Medulla oblongata (tissue), 1 donor: ENCODE results near the gene IL11.

Experiments
- DNase-seq: peaks from one replicate; pipeline ENCODE4 v3.0.0-alpha.2; 2015; ENCODE audit errors: extremely low spot score

The IL11 gene

DNA sequence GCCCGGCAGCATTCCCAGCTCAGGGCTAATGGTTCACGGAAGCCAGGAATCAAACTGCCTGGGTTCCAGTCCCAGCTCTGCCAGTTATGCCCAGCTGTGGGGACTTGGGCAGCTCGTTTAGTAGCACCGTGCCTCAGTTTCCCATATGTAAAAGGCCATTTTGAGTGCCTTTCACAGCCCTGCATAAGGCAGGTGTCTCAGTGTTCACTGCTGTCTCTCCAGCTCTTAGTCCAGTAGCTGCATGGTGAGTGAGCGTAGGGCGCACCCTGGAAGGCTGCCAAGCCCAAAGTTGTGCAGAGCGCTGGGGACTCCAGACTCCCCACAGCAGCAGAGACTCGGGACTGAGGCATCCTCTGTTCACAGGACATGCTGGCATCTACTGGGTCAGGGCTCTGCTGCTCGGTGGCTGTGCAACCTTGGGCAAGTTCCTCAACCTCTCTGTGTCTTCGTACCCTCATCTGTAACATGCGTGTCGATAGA, 21.0 kb upstream of the IL11 start:
- DNase-seq, result no peak

DNA sequence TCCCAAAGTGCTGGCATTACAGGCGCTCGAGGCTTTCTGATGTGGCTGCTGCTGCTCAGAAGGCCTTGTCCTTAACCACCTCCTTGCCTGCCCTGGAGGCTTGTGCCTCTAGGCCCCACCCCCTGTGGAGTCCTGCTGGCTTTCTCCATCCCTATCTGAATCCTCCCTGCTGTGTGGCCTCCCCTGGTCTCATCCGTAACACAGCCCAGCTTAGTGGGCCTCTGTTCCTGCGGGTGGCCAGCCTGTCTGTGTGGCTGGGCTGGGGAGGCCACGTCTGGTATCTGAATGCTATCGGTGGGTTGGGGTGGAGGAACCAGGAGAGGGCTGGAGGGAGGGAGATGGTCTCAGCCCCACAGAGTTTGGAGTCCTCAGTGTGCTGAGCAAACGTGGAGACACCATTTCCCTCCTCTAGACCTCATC, 20.2 kb upstream of the IL11 start:
- no peak for DNase-seq

DNA sequence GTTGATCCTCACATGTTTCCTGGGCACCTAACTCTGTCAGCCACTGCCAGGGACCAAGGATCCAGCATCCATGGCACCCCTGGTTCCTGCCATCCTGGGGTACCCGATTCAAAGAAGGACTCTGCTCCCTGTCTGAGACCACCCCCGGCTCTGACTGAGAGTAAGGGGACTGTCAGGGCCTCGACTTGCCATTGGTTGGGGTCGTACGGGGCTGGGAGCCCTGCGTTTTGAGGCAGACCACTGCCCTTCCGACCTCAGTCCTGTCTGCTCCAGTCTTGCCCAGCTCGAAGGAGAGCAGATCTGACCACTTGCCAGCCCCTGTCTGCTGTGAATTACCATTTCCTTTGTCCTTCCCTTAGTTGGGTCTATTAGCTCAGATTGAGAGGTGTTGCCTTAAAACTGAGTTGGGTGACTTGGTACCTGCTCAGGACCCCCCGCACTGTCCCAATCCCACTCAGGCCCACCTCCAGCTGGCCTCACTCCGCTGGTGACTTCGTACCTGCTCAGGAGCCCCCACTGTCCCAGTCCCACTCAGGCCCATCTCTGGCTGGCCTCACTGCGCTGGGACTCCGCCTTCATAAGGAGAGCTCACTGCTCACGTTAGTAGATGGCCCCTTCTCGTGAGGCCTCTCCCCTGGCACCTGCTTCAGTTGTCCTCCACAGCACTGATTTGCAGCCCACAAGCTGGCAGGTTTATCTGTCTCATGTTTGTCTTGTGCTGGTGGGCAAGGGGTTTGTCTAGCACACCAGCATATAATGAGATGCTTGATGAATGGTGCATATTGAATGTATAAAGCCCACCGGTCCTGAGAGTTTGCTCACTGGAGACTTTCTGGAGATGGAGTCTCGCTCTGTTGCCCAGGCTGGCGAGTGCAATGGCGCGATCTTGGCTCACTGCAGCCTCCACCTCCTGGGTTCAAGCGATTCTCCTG, 19.4 kb upstream of the IL11 start:
- no peak for DNase-seq

DNA sequence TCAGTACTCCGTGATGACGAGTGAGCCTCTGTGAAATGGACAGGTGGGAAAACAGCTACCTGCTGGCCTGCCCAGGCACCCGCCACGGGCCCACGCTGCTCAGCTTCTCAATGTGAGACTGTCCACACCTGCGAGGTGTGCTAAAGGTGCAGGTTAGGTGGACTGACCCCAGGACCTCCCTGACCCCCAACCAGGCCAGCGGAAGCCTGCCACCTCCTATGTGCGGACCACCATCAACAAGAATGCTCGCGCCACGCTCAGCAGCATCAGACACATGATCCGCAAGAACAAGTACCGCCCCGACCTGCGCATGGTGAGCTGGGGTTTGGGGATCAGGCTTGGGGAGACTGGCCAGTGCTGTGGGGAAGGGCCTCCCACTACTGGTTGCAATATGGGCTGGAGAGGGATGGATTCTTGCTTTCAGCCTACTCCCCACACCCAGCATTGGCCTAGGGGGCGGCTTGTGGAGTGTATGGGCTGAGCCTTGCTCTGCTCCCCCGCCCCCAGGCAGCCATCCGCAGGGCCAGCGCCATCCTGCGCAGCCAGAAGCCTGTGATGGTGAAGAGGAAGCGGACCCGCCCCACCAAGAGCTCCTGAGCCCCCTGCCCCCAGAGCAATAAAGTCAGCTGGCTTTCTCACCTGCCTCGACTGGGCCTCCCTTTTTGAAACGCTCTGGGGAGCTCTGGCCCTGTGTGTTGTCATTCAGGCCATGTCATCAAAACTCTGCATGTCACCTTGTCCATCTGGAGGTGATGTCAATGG, 17.7 kb upstream of the IL11 start:
- DNase-seq, result no peak

DNA sequence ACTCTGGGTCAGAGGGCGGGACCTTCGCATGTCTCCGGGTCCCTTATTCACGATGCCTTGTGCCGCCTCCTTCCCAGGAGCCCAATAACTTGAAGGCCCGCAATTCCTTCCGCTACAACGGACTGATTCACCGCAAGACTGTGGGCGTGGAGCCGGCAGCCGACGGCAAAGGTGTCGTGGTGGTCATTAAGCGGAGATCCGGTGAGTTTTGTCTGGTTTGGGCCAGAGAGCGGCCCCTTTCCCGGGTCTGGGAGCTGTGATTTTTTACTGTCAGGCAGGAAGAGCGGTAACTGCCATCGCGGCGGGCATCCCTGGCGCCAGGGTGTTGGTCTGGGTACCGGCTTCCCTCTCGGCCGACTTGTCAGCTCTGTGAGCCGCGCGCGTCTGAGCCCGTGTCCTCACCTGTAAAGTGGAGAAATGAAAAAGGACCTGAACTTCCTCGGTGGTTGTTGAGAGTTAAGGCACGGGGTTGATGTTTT, 16.3 kb upstream of the IL11 start:
- no peak for DNase-seq

DNA sequence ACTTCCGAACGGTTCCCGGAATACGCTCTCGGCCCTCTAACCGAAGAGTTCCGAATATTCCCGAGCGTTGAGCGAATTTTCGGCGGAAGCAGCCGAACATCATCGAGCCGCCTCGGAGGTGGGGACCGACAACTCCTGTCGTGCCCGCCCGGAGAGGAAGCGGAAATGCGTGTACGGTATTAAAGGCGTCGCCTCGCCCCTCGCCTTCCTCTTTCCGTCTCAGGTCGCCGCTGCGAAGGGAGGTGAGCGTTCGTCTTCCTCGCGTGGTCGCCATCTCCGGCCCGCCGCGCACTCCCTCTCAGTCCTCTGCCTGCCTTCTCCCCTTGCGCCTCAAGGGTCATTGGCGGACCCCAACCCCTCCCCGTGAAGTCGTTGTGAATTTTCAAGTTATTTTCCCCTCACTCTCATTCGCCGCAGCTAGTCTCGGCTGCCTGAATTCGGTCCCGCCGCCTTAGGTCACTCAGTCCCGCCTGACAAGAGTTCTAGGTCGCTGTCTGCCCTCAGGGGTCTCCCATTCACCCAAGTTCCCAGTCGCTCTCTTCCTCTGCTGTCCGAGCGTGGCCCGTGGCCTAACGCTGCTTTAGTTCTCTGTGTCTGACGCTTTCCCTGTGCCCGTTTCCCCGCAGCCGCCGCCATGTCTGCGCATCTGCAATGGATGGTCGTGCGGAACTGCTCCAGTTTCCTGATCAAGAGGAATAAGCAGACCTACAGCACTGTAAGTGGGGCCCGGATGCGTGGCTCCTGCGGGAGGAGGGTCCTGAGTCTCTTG, 15.6 kb upstream of the IL11 start, which contains the start of gene RPL28:
Gene RPL28 (plus strand): TSS at position 209 of the 769 bp plus-strand sequence. CDS start 426 bp downstream, at position 635.
- peak; percentile 99 for DNase-seq

DNA sequence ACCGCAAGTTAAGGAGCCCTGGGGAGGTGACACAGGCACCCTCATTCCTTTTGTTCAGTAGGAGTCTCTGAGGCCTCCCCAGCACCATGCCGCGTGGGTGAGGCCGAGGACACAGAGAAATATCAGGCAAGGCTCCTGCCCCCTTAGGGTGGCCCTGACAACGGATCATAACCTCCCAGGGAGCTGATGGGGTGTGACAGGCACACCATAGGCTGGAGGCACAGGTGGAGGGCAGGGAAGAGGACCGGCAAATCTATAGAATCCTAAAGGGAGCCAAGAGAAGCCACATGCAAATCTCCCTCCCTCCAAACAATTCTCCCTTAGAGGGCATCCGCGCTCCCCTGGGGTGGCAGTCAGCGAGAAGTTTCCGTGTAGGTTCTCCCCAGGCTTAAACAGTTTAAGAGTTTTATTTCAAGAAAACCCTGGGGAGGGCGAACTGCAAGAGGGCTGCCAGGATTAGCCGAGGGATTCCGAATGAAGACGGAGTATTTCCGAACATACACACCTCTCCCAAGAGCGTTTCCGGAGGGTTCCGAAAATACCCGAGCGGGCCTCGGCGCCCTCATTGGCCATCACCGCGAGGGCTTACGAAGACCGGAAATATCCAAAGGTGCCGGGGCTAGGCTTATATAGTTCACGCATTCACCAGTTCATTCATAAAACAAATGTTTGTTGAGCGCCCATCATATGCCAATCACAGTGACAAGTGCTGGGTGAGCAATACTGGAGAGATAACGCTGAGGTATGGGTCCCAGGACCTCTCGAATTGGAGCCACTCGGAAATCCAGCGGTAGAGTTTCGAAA, 14.9 kb upstream of the IL11 start:
- DNase-seq, result peak; percentile 98

DNA sequence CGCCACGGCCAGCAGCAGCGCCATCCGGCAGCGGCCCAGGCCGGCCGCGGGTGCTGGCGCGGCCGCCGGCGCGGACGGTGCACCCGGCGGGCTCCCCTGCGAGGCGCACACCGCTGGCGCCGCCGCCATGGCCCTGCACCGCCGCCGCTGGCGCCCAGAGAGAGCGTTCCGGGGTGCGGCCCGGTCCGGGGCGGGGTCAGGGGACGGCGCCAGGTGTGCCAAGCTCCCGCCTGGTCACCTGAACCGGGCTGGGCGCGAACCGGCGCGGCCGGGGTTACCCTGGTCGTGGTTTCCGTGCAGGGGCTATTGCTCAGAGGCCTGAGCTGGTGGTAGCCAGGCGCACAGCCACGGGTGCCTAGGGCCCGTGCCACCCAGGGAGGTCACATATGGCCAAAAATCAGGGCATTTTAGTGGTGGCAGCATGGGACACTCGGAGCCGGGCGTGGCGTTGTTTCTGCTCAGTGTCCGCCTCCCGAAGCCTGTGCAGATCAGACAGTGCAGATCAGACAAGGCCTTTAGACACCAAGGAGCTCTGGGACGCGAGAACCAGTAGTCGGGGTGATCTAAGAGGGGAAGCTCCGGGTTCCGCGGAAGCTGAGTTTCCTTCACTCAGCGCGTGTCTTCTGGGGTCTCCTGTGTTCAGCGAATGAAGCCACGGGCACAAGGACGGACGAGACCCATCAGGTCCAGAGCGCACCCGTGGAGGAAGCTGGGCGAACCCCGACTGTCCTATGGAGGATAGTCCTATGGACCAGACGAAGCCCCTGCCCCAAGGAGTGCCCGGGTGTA, 14.1 kb upstream of the IL11 start, which contains the start of gene TMEM238:
Gene TMEM238 (minus strand): TSS at position 162 of the 789 bp plus-strand sequence. CDS start 33 bp downstream, at position 129.
- peak; percentile 19 for DNase-seq

DNA sequence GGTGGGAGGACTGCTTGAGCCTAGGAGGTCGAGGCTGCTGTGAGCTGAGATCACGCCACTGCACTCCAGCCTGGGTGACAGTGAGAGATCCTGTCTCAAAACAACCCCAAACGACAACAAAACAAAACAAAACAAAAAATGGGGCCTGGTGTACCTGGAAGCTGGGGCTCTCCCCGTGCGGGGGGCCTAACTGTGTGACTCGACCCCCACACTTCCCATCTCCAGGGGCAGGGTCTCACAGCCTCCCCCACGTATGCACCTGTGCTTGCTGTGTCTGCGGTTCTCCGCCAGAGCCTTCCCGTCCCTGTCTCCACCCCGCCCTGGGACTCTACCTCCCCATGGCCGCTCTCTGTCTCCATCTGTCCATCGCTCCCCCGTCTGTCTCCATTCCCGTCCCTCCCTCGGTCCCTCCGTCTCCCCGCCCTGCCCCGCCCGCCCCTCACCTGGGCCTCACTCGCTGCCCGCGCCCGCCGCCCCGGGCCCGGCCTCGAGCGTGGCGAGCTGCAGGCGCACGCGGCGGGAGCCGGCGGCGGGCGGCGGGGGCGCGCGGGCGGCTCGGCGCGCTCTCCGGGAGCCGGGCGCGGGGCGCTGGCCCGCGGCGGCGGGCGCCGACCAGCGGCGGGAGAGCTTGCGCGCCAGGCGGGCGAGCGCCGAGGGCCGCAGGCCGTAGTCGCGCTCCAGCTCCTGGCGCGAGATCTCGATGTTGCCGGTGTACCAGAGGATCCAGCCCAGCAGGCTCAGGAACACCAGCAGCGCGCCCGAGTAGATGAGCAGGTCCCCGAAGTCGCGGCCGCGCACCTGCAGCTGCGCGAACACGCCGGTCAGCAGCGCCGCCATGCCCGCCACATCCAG, 13.2 kb upstream of the IL11 start:
- peak; percentile 39 for DNase-seq

DNA sequence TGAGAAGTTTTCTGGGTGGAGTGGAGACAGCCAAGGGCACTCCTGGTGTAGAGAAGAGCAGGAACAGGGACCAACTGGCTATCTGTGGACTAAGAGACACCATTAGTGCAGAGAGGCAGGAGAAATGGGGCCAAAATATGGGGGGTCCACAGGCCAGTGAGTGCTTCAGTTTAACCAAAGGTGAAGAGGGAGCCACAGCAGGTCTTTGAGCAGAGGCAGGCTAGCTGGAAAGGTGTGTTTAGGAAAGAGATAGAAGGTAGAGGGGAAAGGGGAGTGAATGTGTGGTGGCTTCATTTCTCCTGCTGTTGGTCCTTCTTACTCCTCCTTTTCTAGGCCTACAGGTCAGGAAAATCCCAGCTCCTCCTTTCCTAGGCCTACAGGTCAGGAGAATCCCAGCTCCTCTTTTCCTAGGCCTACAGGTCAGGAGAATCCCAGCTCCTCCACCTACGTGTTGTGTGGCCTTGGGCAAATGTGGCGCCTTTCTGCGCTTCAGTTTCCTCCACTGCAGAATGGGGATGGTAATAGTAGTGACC, 12.3 kb upstream of the IL11 start:
- no peak for DNase-seq

DNA sequence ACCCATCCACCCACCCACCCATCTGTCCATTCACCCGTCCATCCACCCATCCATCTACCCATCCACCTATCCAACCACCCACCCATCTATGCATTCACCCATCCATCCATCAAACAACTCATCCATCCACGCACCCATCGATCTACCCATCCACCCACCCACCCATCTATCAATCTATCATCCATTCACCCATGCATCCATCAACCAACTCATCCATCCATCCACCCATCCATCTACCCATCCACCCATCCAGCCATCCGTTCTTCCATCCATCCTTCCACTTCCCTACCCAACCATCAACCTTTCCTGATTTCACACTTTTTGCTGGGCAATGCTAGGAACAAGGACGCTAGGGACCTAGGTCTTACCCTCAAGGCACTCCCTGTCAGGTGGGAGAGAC, 11.8 kb upstream of the IL11 start:
- DNase-seq, result no peak

DNA sequence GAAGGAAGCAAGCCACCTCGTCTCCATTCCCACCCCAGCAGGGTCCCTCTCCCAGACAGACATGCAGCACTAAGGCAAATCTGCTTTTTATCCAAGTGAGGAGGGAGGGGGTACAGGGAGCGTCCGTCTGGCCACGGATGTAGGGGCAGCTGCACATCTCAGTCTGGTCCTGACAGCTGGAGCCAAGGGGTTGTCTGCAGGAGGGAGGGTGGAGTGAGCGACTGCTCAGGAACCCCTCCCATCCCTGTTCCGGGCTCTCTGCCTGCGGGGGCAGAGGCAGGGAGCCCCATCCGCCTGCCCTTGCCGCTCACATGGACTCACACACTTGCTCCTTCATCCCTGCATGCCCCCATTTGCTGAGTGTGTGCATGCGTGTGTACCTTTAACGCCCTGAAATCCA, 8.9 kb upstream of the IL11 start:
- no peak for DNase-seq

DNA sequence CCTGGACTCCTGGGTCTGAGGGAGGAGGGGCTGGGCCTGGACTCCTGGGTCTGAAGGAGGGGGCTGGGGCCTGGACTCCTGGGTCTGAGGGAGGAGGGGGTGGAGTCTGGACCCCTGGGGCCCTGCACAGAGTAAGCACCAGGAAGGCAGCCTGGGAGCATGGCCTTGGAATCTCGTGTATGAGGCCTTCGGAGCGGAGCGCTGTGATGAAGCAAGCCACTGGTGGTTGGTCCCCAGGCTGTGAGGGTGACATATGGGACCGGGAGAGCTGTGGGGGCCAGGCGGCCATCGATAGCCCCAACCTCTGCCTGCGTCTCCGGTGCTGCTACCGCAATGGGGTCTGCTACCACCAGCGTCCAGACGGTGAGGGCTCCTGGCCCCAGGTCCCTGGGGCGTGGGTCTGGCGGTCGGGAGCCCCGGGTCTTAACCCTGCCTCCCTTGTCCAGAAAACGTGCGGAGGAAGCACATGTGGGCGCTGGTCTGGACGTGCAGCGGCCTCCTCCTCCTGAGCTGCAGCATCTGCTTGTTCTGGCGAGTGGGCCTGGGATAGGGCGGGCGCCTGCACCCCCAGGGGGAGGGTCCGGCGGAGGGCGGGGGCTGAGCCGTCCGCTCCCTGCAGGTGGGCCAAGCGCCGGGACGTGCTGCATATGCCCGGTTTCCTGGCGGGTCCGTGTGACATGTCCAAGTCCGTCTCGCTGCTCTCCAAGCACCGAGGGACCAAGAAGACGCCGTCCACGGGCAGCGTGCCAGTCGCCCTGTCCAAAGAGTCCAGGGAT, 7.3 kb upstream of the IL11 start:
- DNase-seq, result no peak

DNA sequence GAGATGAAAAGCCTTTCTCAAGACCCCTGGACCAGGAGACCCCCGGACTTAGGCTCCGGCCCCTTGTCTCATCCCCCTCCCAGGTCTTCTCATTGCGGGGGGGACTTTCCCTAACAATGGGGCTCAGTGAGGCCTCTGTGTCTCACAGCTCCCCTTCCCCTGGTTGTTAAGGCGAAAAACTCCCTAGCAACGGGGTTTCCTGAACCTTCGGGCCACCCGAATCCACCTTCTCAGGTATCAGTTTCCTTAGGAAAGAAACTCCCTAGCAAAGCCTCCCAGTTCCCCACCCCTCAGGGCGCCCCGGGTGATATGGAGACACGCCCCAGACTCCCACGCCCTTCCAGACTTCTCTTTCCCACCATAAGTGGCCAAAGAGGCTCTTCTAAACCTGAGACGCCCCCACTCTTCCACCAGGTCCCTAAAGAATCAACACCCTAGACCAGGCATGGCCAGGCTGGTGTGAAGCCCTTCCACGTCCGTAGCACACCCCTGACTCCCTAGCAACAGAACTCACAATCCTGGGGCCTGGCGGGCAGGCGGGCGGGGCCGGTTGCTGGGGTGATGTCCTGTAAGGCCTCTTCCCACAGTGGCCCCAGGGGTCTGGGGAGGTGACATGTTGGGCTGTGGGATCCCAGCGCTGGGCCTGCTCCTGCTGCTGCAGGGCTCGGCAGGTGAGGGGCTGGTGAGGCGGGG, 6.1 kb upstream of the IL11 start, which contains the start of gene TMEM190:
Gene TMEM190 (plus strand): TSS at position 586 of the 693 bp plus-strand sequence. CDS start 28 bp downstream, at position 614.
- no peak for DNase-seq

DNA sequence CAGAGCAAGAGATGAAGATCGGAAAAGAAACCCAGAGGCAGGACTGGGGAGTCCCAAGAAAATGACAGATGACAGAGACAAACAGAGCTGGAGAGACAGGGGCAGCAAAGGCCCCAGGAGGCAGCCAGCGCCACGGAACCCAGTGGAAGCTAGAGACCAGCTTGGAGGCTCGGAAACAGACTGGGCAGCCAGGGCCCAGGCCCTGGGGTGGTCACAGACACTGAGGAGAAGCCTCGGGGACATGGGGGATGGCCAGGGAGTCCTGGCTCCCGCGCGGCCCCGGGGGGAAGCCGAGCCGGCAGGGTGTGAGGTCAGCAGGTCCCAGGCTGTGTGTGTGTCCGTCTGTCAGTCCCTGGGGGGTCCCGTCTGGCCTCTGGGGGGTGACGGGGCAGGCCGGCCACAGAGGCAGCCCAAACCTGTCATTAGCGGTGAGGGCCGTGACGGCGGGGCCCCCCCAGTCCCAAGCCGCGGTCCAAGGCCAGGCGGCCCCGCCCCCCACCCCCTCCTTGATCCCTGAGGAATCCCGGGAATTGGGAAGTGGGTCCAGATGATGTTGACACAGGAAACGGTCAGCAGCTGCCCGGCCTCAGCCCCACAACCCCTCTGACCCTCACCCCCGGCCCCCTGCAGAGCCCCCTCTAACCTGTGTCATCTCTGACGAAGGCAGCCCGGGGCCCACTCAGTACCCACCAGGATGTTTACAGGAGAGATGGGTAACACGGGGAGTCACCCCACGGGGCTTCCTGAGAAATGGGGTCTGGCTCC, 3.9 kb upstream of the IL11 start:
- no peak for DNase-seq

DNA sequence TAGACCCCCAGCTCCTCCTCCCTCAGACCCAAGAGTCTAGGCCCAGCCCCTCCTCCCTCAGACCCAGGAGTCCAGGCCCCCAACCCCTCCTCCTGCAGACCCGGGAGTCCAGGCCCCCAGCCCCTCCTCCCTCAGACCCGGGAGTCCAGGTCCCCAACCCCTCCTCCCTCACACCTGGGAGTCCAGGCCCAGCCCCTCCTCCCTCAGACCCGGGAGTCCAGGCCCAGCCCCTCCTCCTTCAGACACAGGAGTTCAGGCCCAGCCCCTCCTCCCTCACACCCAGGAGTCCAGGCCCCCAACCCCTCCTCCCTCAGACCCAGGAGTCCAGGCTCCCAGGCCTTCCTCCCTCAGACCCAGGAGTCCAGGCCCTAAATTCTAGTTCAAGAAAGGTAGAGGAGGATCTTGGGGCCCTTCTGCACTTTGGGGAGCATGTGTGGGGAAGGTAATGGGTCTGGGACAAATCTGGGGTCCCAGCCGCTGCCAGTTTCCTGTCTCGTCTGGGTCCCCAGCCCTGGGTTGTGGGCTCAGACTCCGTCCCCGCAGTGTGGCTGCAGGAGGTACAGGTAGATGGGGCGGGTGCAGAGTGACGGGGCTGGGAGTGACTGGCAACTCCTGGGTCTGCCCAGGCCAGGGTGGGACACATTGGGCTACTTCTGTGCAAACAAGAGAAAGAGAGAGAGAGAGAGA, 3.2 kb upstream of the IL11 start:
- no peak for DNase-seq
